Activated gamma-delta T cell treated with anti-CD3 and anti-CD28 coated beads, Interleukin-2, amount 50 U/mL, for 16 hours (primary cell): ENCODE data around the gene P3H2.

Source experiments
- DNase-seq: peaks from one replicate; pipeline ENCODE4 v3.0.0-alpha.2; 2020; ENCODE audit warnings: low read depth

The P3H2 gene

DNA sequence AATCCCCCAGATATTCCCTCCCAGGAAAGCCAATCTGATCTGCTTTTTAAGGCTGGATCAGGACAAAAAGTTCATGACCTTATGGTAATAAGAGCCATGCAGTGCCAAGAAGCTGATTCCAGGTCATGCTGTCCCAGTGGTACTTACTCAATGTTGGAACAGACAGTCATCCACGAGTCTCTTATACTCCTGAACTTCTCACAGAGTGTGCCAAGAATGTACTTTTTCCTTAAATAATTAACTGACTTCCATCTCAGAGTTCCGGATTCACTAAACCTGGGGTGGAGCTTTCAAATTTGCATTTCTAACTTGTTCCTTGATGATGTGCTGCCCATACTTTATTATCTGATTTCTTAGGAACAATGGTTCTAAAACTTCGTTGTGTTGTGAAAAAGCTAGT lies 3.4 kb upstream of the P3H2 start:
- DNase-seq, result no peak

DNA sequence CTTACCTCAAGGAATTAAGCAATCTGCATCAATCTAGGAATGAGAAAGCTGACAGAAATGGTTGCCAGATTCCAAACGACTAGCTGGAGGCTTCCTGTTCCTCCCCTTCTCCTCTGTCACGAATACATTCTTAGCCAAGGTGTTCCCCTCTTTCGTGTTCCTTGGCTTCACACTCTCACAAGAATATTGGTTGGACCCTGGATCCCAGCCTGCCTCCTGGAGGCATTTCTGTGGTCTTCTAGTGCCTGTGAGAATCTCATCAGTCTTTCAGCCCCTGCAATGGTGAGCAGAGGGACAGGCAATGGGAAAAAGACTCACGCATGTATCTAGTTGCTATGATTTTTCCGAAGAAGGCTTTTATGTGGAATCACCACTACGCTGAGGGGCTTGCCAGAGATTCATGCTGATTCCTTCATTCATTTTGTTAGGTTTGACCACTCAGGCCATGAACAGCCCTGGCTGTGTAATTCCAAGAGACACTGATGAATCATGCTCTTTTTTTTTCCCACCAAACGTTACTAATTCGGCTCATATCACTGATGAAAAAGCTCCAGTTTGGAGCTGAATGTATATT lies 1.6 kb upstream of the P3H2 start:
- no peak for DNase-seq

DNA sequence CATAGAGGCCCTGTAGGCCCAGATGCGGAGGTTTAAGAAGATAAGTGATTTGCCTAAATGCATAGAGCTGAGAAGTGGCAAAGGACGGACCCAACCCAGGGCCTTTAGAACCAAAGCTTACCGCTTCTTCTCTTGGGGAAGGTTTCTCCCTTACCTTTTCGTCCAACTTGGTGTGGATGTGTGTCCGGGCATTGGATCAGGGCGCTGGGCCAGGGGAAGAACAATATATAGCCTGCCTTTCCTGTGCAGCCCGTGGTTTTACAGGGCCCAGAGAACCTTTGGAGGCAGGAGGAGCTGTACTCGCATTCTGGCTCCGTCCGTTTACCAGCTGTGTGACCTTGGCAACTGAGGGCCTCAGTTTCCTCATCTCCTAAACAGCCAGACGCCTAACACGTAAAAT lies 686 bp upstream of the P3H2 start:
- DNase-seq, result no peak

DNA sequence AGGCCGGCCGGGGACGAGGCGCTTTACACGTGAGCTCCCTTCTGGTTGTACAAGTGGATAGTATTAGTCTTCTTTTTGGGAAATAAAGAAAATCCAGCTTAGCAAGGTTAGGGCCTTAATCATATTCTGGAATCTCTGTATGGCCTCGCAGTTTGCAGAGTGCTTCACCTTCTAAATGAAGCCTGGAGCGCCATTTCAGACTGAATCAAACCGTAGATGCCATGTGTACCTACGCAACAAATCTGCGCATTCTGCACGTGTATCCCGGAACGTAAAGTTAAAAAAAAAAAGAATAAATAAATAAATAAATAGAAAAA lies 322 bp upstream of the P3H2 start:
- no peak for DNase-seq

DNA sequence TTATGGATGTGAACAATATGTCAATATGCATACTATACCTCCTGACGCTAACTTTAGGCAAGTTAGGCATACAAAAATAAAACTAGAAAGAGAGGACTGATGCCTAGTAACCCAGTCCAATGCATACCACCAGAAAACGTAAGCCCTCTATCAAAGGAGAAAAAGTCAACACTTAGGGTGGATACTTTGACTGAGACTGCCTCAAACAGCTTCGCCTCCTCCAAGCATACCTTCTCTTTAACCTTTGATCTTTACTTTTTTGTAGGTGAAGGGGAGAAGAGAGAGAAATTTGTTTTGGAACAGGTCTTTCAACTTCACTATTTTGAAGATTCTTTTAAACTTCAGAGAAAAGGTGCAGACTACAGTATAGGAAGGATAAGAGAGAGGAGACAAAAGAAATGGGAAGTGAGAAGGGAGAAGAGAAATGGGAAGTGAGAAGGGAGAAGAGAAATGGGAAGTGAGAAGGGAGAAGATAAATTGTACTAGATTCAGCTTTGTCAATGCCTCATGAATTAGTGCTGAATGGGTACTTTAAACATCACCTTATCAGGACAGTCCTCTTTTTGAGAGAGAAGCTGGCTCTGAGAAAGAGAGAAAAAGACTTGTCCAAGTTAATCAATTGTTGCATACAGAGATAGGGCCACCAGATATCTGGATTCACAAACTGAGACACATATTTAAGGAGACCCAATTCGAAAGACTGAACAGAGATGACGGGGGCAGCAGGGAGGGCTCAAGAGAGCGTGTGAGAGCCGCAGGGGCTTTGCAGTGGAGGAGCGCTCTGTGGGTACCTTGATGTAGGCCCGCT lies 1.0 kb downstream of the P3H2 start:
- DNase-seq, result no peak

DNA sequence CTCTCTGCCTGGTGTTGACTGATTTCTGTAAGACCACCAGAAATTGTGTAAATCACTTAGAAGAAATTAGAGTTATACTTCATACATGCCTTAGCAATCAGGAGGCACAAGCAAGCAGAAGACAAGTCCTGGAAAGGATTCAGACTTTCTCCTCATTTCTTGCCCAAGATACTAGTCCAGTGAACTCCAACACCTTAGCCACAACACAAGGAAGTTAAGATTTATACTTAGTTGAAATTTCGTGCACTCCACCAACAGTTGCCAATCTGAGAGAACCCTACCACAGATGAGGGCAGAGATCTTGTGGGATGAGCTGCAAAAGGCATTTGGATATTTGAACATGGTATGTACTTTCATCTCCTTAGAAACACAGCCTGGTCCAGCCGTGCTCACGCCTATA lies 2.3 kb downstream of the P3H2 start:
- DNase-seq, result no peak

DNA sequence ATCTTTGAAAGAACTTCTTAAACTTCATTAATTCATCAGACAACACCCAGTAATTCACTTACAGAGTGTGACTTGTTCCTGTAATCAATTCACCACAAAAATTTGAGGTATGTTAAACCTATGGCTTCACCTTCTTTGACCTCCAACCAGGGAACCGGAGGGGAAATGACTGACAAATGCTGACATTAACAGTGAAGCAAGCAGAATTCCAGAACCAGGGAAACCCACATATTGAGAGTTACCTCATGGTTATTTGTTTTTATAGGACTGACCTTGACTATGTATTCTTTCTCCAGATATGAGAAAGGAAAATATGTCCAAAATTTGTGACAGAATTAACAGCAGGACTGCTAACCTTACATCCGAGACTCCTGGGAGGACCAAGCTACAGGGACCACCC lies 2.7 kb downstream of the P3H2 start:
- no peak for DNase-seq

DNA sequence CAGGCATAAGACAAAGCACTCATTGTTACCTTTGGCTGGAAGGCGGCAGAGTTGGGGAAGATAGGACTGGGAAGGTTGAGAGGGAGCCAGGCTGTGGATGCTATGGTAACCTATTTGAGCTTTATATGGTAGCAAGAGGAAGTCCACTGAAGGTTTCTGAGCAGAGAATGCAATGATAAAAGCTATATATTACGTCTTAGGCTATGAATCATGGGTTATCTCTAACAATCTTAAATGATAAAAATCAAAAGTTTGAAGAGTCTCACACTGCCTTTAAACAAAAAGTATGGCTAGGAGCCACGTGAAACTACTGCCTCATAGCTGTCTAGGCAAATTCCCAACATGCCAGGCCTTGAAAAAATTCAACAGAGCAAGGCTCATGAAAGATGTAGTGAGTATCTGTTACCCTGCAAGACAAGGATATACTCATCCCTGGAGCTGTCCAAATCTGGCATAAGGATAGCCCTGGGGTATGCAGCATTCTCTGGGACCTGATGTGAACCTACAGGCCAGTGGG lies 4.1 kb downstream of the P3H2 start:
- no peak for DNase-seq

DNA sequence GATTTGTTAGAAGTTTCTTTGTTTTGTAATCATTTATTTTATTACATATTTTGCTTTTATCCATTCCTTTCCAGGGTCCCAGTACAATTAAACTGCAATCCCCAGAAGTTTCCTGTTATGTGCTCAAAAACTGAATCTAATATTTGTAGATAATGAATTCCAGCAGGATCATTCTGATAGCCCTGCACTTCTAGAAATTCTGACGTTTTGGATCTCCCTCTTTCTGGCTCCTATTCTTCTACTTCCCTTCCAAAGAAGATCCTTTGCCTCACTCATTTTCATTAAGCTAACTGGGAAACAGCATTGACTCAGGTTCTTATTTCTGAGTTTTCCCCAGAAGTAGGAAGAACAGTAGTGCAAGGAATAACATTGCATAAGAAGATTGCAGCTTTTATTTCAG lies 9.9 kb downstream of the P3H2 start:
- DNase-seq, result no peak

DNA sequence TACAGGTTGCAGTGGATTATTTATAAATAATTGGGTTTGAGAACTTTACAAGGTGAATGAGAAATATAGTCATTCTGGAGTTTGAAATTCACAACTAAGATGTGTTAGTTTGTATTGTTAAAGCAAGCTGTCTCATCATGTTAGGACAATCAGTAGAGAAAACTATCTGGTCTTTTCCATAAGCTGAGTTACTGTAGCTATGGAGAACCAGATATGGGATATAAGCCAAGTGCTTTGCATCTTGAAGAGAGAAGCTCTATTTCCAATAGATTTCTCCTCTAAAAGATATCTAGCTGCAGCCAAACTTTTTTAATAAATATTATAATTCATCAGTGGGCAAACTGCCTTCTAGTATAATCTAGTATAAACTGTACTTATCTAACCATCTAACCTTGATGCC lies 11.3 kb downstream of the P3H2 start:
- DNase-seq, result no peak

DNA sequence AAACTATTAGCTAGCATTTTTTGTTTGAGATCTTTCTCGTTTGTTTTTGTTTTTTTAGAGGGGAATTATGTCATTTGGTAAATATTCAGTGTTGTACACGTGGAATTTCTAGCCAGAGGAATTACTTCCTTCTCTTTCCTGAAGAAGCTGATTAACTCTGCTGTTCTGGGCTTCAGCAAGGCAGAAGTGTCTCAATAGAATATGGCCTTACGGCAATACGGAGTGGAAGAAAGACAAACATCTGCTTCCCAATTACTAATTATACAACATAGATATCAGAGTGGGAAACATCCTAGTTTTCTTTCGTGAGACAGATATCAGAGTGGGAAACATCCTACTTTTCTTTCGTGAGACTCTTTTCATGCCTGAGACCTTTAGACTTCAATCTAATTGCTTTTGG lies 11.9 kb downstream of the P3H2 start:
- no peak for DNase-seq

DNA sequence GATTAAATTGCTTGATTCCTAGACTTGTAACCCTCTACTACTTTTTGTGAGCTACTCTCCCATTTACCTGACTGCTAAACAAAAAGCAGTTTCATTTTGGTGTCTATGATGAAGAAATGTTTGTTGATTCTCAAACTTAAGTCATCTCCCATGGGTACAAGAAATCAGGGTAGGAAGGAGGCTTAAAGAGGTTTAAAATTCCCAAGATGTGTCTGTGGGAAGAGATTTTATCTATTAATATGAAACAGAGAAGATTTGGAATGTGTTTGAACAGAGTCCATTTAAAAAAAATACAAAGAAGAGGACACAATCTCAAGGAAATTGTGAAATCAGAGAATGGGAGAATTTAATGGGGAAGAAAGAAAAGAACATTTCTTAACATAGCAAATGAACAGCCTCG lies 14.8 kb downstream of the P3H2 start:
- DNase-seq, result no peak

DNA sequence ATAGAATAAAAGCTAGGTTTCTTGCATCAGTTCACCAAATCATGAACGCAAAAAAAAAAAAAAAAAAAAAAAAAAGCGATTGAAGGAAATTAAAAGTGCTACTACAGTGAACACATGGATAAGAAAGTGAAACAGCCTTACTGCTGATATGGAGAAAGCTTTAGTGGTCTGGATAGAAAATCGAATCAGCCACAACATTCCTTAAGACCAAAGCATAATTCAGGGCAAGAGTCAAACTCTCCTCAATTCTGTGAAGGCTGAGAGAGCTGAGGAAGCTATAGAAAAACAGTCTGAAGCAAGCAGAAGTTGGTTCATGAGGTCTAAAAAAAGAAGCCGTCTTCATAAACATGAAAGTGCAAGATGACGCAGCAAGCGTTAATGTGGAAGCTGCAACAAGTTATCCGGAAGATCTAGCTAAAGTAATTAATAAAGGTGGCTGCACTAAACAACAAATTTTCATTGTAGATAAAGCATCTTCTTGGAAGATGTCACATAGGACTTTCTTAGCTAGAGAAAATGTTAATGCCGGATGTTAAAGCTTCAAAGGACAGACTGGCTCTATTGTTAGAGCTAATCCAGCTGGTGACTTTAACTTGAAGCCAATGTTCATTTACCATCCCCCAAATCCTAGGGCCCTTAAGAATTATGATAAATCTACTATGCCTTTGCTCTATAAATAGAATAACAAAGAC lies 19.2 kb downstream of the P3H2 start:
- DNase-seq, result no peak

DNA sequence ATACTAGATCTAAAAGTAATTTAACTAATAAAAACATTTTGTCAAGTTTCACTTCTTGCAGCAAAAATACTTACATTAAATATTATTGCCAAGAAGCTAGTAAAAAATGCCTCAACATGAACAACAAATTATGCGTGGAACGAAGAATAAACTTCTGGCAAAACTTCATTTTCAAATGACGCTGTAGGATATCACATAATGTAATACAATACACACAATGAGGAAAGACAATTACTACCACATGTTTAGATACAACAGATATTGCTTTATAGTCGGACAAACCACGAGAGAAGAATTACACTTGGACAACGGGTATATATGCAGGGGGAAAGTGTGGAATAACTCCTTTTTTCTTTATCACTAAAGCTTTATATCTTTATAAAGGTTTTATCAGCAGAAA lies 21.6 kb downstream of the P3H2 start:
- no peak for DNase-seq

DNA sequence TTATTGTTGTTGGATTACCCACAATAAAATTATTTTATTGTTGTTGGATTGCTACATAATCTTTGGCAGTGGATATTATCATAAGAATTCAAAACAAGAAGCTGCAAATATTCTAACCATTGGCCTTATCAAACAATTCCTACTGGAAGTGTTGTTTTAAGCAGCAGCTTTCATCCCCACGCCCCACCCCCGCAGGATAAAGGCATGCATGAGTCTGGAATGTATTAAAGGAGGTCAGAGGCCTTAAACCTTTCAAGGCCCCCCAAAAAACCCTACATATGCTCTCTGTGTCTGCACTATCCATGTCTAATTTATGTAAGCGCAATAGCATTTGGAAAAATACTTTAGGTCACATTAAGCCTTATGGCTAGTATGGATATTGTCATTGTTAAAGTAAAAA lies 23.1 kb downstream of the P3H2 start:
- no peak for DNase-seq

DNA sequence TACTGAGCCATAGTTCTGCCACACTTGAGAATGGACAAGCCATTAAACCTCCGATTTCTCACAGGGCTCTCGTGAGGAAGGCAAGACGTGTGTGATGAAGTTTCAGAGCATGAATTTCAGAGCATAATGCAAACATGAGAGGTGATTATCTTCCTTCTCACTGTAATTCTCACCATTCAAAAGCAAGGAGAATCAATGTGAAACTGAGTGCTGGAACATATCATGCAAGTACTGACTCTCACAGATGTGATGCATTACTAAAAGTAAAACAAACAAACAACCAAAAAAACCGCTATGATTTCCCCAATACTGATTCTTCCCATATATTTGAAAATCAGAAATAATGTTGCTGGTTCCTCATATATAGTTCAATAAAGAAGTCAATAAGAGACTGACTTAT lies 23.7 kb downstream of the P3H2 start:
- no peak for DNase-seq

DNA sequence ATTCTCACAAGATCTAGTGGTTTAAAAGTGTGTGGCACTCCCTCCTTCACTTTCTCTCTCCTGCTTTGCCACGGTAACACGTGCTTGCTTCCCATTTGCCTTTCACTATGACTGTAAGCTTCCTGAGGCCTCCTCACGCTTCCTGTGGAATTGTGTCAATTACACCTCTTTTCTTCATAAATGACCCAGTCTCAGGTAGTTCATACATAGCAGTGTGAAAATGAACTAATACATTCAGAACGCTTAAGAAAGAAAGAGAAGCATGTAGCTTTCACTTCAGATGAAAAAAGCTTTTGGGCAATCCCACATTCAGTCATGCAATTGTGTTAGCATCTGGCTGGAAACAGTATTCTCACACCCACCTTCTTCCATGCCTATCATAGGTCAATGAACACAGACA lies 24.4 kb downstream of the P3H2 start:
- DNase-seq, result no peak

DNA sequence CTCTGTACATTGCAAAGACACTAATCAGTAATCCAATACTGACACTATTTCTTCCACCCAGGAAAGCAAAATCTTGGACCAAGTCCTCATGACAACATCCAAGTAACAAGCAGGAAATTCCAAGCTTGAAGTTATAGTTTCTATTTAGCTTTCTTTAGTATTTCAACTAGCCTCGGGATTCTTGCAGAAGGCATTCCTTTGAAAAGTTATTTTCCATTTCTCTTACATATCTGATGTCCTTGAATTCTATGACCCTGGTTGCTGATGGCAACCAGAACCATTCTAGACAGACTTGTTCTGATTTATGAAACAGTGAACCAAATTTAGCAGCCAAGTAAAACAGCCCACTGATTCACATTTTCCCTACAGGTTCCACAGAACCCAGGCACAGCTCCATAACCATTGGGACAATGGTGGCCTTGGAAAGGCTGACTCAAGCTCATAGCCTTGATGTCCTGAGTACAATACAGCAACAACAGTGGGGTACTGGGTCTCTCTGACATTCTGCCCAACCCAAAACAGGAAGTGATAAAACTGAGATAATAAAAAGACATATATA lies 26.5 kb downstream of the P3H2 start:
- DNase-seq, result no peak

DNA sequence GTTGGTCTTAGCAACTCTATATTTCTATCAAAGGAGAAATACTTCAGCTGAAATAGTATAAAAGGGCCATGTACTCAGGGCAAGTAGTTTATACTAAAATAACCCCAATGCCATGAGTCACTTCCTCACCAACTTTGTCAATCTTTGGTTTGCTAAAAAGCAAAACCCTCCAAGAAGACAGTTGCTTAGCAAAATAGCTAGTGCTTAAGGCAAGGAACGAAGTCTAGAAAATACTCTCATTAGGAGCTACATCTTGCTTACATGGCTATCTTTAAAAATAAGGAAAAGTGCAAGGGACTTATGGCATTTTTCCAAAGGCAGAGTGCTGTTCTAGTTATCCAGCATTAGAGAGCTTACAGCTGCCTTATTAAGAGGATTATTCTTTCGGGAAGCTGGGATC lies 28.4 kb downstream of the P3H2 start:
- no peak for DNase-seq

DNA sequence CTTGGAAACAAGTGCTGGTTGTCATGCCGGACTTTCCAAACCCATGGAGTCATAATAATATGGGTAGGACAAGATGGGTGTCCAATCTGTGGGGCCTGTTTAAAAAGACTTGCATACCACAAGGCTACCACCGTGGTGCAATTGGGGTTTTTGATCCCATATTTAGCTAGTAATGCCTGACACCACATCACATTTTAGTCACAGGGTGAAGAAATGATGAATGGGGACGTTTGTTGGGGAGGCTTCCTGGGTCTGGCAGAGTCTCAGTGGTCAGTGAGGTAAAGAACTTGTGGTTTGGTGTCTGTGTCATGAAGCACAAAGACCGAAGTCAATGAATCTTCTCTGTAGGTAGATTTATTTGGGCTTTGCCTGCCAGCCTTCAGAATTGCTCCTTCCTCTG lies 31.0 kb downstream of the P3H2 start:
- DNase-seq, result no peak

DNA sequence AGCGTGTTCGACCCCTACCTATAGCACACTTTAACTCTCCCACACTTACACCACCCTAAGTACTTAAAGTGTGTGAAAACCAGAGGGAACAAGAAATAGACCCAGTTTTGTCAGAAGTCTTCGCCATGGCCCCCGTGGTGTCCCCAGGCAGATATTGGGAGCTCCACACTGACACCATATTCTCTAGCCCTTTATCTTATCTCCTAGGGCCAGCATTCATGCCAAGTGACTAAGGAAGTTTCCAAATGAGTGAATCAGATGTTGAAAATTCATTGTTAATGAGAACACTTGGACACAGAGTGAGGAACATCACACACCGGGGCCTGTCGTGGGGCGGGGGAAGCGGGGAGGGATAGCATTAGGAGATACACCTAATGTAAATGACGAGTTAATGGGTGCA lies 31.8 kb downstream of the P3H2 start:
- no peak for DNase-seq

DNA sequence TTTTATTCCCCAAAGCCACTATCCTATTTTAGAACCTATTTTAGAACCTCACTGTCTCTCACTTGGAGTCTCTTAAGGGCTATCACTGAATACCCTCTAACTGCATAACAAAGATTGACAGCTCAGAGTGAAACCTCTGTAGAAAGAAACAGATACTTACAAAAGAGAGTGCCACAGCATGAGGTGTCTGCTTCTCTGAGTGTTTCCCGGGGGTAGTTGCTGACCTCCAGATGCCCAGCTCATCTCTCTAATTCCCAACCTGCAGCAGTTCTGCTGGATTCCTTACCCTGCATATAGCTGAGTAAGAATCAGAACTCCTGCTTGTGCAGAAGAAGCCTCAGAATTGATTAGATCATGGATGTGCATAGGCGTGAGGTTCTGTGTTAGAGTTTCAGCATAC lies 34.5 kb downstream of the P3H2 start:
- DNase-seq, result no peak

DNA sequence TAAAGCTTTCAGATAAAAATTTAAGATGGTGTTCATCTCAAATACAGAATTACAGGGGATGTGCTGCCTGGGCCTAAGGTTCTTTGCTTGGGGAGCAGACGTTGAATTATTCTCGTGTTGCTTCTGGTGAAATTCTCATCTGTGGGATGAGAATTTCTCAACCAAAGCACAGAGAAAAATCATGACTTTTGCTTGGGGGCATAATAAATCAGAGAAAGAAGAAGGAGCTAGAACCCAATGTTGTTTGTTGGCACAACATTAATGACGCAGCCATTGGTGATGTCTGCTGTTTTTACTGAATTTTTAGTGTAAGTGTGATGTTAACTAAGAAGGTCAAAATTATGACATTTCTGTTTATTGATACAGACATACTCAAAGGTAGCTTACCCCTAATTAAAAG lies 35.7 kb downstream of the P3H2 start:
- DNase-seq, result no peak
